HCEC 1CT (cell line): ENCODE data around the gene RGS19.
A peak's percentile ranks its signal among the peaks of the same experiment; 100 is the strongest.
"Not testable (repeated sequence)": the region's sequence is repeated elsewhere in the genome, so short reads cannot be mapped to it uniquely, and the experiment has no call there.

ENCODE experiments used
- DNase-seq: peaks from one replicate; pipeline ENCODE4 v3.0.0-alpha.2; 2017

The RGS19 gene

GRCh38 chr20:64092258-64093012 is 13.1 kb upstream of the RGS19 start:
- no peak for DNase-seq

- DNase-seq, result no peak
Measured at GRCh38 chr20:64091770-64092169, 12.5 kb upstream of the RGS19 start.

DNA sequence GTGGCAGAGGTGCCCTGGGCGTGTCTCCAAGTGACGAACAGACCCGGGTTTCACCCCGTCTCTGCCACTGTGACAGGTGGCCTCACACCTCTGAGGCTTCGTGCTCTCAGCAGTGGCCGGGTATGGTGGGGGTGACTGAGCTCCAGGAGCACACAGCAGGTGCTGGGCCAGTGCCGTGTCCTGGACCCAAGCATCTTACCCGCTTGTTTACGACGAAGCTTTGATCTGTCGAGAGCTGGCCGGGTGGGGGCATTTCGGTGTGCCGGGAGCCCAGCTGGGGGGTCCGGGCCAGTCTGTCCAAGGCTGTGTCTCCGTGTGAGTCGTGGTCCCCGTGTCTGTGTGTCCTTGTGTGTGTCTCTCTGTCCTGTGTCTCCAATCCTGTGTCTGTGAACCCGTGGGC is 12.0 kb upstream of the RGS19 start:
- DNase-seq, result no peak

- DNase-seq, result no peak
Measured at GRCh38 chr20:64090165-64090564, 10.8 kb upstream of the RGS19 start.

- not testable (repeated sequence) for DNase-seq
Measured at GRCh38 chr20:64088586-64088985, 9.3 kb upstream of the RGS19 start.

- DNase-seq, result not testable (repeated sequence)
Measured at GRCh38 chr20:64087226-64087825, 8.0 kb upstream of the RGS19 start.

DNA sequence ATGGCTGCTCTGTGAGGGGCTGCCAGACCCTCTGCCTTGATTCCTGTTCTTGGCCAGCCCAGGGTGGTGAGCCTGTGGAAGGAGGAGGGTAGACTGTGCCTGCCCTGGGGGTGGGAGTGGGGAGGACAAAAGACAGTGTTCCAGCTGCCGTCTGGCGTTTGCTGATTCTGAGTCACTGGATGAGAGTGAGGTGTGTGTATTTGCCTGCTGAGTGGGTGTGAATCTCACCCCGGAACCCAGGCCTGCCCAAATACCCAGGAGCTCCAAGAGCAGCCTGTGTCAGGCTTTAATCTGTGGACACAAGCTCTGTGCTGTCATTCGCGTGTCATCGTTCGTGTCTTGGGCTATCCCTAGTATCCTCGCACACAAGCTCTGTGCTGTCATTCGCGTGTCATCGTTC is 7.5 kb upstream of the RGS19 start:
- no peak for DNase-seq

- no peak for DNase-seq
Measured at GRCh38 chr20:64084685-64085152, 5.4 kb upstream of the RGS19 start.

- no peak for DNase-seq
Measured at GRCh38 chr20:64083804-64084684, 4.7 kb upstream of the RGS19 start, which contains the start of gene LKAAEAR1. TSS of gene LKAAEAR1 (minus strand) at chr20:64084398. CDS start at chr20:64084219, 179 bp downstream.

DNA sequence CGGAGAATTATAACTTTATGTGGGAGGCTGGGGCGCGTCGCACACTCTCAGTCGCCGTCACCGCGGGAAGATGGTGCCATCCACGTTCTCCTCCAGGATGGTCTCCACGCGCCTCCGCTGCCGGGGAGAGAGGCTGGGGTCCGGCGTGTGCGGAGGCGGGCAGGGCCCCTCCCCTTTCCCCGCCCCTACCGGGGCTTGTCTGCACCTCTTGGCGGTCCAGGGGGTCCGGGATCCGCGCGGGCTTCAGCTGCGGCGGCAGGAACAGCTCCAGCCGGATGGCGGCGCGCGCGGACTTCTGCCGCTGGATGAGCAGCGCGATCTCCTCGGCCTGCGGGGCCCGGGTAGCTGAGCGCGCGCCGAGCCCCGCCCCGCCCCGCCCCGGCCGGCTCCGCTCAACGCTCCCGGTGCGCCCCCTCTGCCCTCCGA is 4.1 kb upstream of the RGS19 start:
- DNase-seq, result peak; percentile 47

- DNase-seq, result no peak
Measured at GRCh38 chr20:64082820-64083377, 3.6 kb upstream of the RGS19 start.

GRCh38 chr20:64082126-64082731 is 2.9 kb upstream of the RGS19 start:
- DNase-seq, result no peak

GRCh38 chr20:64081624-64081964 is 2.3 kb upstream of the RGS19 start:
- DNase-seq, result no peak

DNA sequence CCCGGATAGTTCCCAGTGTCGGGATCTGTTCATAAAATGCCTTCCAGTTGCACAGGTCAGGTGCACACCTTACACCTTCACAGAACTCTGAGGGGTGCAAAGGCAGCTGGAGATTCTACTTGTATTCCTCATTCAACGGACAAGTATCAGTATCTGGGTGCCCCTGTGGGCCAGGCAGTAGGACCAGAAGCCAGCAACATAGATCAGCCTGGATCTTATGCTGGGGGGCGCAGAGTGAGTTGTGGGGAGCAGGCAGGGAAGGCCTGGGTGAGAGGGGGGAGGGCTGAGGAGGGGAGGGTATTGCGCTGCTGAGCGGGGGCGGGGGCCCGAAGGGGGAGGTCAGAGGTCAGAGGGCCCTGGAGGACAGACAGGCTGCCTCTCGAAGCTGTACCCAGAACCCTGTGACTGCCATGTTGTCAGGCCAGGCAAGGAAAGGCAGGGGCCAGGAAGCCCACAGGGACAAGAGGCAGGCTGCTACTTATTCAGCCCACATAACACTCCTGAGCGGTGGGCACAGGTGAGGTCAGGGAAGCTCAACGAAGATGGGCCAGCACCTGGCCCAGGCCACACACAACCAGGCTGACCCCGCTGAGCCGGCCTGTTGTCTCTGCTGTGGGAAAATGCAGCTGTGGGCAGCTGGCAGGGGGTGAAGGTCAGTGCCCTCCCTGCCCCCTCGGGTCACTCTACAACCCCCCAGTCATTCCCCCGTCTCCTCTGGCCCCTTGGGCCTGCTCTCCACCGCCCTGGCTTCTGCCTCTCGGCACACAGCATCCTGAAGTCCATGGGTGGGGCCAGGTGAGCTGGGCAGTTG is 1.7 kb upstream of the RGS19 start:
- DNase-seq, result no peak

DNA sequence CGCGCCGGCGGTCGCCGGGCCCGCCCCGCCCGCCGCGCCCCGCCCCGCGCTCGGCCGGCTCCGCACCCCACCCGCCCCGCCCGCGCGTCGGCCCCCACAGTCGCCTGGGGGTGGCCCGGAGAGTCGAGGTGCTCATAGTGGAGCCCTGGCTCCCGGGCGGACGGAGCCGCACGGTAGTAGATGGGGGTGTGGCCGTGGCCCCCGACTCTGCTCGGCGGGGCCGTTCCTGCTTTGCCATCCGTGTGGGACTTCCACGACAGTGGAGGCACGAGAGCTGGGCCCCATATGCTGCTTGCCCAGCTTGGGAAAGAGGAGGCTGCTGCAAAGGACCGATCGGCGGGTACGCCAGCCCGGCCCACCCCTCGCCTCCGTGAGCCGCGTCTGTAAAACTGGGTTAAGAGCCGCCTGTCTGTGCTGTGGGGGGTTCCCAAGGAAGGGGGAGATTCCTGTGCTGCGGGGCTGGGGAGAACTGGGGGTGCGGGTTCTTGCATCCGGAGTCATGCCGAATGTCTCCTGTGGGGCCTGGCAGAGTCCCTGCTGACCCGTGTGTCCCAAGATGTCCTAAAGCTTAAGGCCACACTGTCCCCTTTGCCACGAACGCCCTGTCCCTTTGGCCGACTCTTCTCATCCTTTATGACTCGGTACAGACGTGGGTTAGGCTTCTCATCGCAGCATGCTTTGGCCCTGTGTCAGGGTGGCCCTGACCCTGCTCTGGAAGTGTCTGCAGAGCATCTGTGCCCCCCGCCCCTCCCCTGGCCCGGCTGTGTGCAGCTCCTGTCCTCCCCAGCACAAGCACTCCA is 895 bp upstream of the RGS19 start, which contains the start of gene OPRL1:
Gene OPRL1, plus strand, starts transcription at position 70 of the 800 bp plus-strand sequence. CDS start 12,639 bp downstream, outside the sequence.
- DNase-seq, result peak; percentile 9

GRCh38 chr20:64078934-64079272 is 415 bp downstream of the RGS19 start:
- DNase-seq, result no peak

- DNase-seq, result no peak
Measured at GRCh38 chr20:64077876-64078551, 1.3 kb downstream of the RGS19 start.

DNA sequence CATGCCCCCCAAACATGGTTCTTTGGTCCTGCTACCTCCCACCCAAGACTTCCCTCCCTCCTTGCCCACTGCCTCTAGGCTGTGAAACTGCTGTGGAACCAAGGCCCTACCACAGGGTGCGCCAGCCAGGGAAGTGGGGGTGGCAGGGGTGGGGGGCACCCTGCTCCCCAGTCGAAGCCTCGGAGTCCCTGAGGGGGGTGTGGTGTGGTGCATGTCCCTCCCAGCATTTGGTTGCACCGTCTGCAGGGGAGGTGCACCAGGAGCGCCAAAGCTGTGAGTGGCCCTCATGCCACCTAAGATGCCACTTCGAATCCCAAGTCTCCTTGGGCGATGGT is 1.8 kb downstream of the RGS19 start:
- DNase-seq, result no peak

- DNase-seq, result no peak
Measured at GRCh38 chr20:64077094-64077493, 2.2 kb downstream of the RGS19 start.
